ENCODE data around the gene TNFRSF13B.

The TNFRSF13B gene

DNA sequence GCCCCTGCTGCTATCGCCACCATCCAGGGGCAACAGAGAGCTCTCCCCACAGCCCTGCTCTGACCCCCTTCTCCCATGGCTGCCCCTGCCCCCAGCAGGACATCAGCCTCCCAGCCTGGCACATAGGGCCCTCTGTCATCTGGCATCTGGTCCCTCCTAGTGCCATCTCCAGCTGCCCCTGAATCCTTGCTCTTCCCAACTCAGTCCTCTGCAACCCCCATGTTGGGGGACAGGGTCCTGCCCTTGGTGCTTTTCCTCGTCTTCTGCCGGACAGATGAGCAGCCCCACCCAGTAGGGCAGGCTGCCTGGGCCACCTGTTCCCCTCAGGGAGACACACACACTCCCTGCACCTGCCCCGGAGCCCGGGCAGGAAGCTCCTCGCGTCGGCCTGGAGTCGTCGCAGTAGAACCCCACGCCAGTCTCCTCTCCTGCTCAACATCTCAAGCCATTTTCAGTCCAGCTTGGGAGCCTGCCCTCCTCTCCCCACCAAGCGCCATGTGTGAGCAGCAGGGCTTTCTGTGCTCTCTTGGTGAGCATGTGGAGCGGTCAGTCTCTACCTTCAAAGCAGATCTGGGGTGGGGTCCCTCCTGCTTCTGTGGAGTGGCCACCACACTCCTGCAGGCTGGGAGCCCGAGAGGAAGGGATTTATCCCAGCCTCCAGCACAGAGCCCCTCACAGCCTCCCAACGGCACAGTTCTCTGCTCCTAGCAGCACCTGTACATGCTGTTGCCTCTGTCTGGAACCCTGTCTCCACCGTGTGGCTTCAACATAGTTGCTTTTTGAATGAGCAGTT lies 28.2 kb downstream of the TNFRSF13B start:
- Histone ChIP-seq H4K20me1 (ENCODE audit: insufficient read depth, low read length) (no peaks in the 10 kb centered on the region), H2AFZ (ENCODE audit: low read depth, low read length) (no peak overlapping the region), H3K4me1 (ENCODE audit: insufficient read depth, low read length) (peaks cover 12% of the 10 kb centered on the region), H3K27ac (ENCODE audit: low read length) (no peak overlapping the region), H3K4me3 (ENCODE audit: low read depth in 1 of 2, low read length in 2 of 2) (no peak overlapping the region), H3K27me3 (ENCODE audit: insufficient read depth, low read length, poor library complexity) (no peaks in the 10 kb centered on the region), H3K4me2 (ENCODE audit: insufficient read depth, low read length) (no peak overlapping the region), H3K36me3 (ENCODE audit: insufficient read depth, low read length) (no peaks in the 10 kb centered on the region), H3K9ac (ENCODE audit: low read depth, low read length) (no peak overlapping the region), H3K9me3 (ENCODE audit: insufficient read depth, low read length, severe bottlenecking) (peaks cover under 1% of the 10 kb centered on the region), H3K79me2 (ENCODE audit: insufficient read depth, low read length) (no peaks in the 10 kb centered on the region)
- TF ChIP-seq, protein P1, sequence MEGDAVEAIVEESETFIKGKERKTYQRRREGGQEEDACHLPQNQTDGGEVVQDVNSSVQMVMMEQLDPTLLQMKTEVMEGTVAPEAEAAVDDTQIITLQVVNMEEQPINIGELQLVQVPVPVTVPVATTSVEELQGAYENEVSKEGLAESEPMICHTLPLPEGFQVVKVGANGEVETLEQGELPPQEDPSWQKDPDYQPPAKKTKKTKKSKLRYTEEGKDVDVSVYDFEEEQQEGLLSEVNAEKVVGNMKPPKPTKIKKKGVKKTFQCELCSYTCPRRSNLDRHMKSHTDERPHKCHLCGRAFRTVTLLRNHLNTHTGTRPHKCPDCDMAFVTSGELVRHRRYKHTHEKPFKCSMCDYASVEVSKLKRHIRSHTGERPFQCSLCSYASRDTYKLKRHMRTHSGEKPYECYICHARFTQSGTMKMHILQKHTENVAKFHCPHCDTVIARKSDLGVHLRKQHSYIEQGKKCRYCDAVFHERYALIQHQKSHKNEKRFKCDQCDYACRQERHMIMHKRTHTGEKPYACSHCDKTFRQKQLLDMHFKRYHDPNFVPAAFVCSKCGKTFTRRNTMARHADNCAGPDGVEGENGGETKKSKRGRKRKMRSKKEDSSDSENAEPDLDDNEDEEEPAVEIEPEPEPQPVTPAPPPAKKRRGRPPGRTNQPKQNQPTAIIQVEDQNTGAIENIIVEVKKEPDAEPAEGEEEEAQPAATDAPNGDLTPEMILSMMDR (IDR thresholded peaks at IDR 0.05; ENCODE audit: borderline replicate concordance, extremely low read depth, low read length, poor library complexity, severe bottlenecking): no peak
- no peak for TF ChIP-seq EZH2 (IDR thresholded peaks at IDR 0.05; ENCODE audit: borderline replicate concordance, low read depth, low read length, severe bottlenecking)
- ATAC-seq (ENCODE audit: insufficient read depth, low read depth) (no peak), DNase-seq (no peak)

DNA sequence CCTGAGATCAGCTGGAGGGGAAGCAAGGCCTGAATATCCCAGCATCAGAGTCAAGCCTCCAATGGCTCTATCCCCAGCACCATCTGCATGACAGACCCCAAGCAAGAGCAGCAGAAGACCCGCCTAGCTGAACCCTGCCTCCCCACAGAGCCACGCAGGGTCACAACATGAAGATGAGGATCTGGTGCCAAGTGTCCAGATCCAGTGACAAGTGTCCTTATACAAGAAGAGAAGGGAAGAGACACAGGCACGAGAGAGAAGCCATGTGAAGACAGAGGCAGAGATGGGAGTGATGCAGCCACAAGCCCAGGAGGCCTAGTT lies 28.9 kb downstream of the TNFRSF13B start:
- Histone ChIP-seq H3K9me3 (ENCODE audit: insufficient read depth, low read length, severe bottlenecking) (no peaks in the 10 kb centered on the region), H3K36me3 (ENCODE audit: insufficient read depth, low read length) (no peaks in the 10 kb centered on the region), H2AFZ (ENCODE audit: low read depth, low read length) (no peak overlapping the region), H3K4me3 (ENCODE audit: low read depth in 1 of 2, low read length in 2 of 2) (no peak overlapping the region), H3K27ac (ENCODE audit: low read length) (no peak overlapping the region), H3K4me1 (ENCODE audit: insufficient read depth, low read length) (peaks cover 19% of the 10 kb centered on the region), H3K79me2 (ENCODE audit: insufficient read depth, low read length) (no peaks in the 10 kb centered on the region), H3K27me3 (ENCODE audit: insufficient read depth, low read length, poor library complexity) (no peaks in the 10 kb centered on the region), H3K9ac (ENCODE audit: low read depth, low read length) (no peak overlapping the region), H3K4me2 (ENCODE audit: insufficient read depth, low read length) (no peak overlapping the region), H4K20me1 (ENCODE audit: insufficient read depth, low read length) (no peaks in the 10 kb centered on the region)
- DNase-seq (no peak), ATAC-seq (ENCODE audit: insufficient read depth, low read depth) (no peak)
- TF ChIP-seq EZH2 (IDR thresholded peaks at IDR 0.05; ENCODE audit: borderline replicate concordance, low read depth, low read length, severe bottlenecking): no peak
- TF ChIP-seq, protein P1 (IDR thresholded peaks at IDR 0.05; ENCODE audit: borderline replicate concordance, extremely low read depth, low read length, poor library complexity, severe bottlenecking): no peak

DNA sequence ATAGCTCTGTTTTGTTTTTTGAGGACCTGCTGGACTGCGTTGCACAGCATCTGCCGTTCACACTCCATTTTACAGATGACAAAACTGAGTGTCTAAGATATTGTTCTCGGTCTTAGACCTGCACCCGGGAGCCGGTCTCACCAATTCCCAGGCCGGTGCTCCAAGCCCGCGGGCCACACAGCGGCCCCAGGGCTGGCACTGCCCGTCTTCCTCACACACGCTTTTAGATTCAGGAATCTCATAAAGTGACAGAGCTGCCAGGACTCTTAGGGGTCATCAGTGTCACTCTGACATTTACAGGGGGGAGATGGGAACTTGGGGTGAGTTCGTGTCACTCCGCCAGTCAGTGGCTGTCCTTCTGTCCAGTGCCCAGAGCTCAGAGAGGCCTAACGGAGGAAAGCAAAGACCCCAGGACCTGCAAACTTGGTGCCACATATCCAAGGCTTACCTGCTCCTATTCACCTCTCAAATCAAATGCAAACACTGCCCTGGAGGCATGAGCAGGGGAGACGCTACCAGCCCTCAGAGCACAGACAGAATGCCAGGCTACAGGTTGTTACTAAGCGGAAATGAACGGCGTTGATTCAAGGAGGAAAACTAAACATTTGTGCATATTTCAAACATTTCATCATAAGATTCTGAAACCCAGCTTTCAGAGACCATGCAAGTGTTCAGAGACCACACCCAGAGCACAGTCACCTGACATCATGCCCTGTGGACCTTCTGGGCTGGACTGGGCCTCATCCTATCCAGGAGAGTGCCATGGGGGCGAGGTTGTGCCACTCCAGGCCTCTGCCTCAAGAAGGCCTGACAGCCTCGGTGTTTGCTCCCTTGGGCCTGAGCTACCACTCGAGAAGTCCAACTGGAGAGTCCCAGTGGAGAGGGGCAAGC lies 29.5 kb downstream of the TNFRSF13B start:
- Histone ChIP-seq H3K27ac (ENCODE audit: low read length) (no peak overlapping the region), H3K4me1 (ENCODE audit: insufficient read depth, low read length) (peaks cover 24% of the 10 kb centered on the region), H4K20me1 (ENCODE audit: insufficient read depth, low read length) (no peaks in the 10 kb centered on the region), H3K4me3 (ENCODE audit: low read depth in 1 of 2, low read length in 2 of 2) (no peak overlapping the region), H3K36me3 (ENCODE audit: insufficient read depth, low read length) (no peaks in the 10 kb centered on the region), H3K9me3 (ENCODE audit: insufficient read depth, low read length, severe bottlenecking) (no peaks in the 10 kb centered on the region), H2AFZ (ENCODE audit: low read depth, low read length) (no peak overlapping the region), H3K79me2 (ENCODE audit: insufficient read depth, low read length) (no peaks in the 10 kb centered on the region), H3K9ac (ENCODE audit: low read depth, low read length) (no peak overlapping the region), H3K27me3 (ENCODE audit: insufficient read depth, low read length, poor library complexity) (no peaks in the 10 kb centered on the region), H3K4me2 (ENCODE audit: insufficient read depth, low read length) (no peak overlapping the region)
- DNase-seq (no peak), ATAC-seq (ENCODE audit: insufficient read depth, low read depth) (no peak)
- TF ChIP-seq EZH2 (IDR thresholded peaks at IDR 0.05; ENCODE audit: borderline replicate concordance, low read depth, low read length, severe bottlenecking): no peak
- TF ChIP-seq, protein P1 (IDR thresholded peaks at IDR 0.05; ENCODE audit: borderline replicate concordance, extremely low read depth, low read length, poor library complexity, severe bottlenecking): no peak

Measured in DND-41 (cell line).